H1 (cell line): ENCODE results near the gene LRRK1. TPM values are rescaled to one million over a fixed set of nuclear protein-coding genes. Genes with fewer than 3 reads are reported as not detected.

ENCODE experiments used
- CTCF ChIA-PET: fragments of 300-600 bp; sonication (Branson Sonifier 250); formaldehyde crosslinking; loops from one replicate; lab custom pipeline; 2021; ENCODE audit not compliant: partially characterized antibody; lab: Charles Lee
- POLR2A ChIA-PET: fragments of 300-600 bp; sonication (Branson Sonifier 250); formaldehyde crosslinking; loops from one replicate; lab custom pipeline; 2021; ENCODE audit warnings: inconsistent platforms; ENCODE audit not compliant: partially characterized antibody; lab: Charles Lee
- DNase-seq, 2 experiments: peaks; one replicate each; pipeline versions ENCODE4 v3.0.0 to v3.0.0-alpha.2; 2010 to 2022; ENCODE audit warnings: low spot score in 2 of 2, low read depth in 1 of 2, mixed read lengths in 1 of 2
- FAIRE-seq: peaks from 2 replicates; lab custom pipeline; 2011; peaks lifted over from hg19 to GRCh38; lab: Jason Lieb, UNC
- H2AFZ ChIP-seq: 2 replicates; pipeline ENCODE4 v1.8.1; 2012; ENCODE audit warnings: low read length, inconsistent platforms
- H2AK5ac ChIP-seq: 2 replicates; pipeline ENCODE4 v1.6.1; 2013; ENCODE audit warnings: low read depth, low read length
- H2BK120ac ChIP-seq: replicated peaks from 2 replicates; pipeline ENCODE3; 2013; ENCODE audit warnings: low read depth, low read length, inconsistent platforms
- H2BK12ac ChIP-seq: 2 replicates; pipeline ENCODE4 v1.6.1; 2013; ENCODE audit warnings: low read depth, low read length
- H2BK15ac ChIP-seq: 2 replicates; pipeline ENCODE4 v1.6.1; 2013; ENCODE audit warnings: low read length
- H2BK20ac ChIP-seq: 2 replicates; pipeline ENCODE4 v1.6.1; 2013; ENCODE audit warnings: low read length
- H2BK5ac ChIP-seq: 2 replicates; pipeline ENCODE4 v1.6.1; 2013; ENCODE audit warnings: low read depth, low read length
- H3K14ac ChIP-seq: 2 replicates; pipeline ENCODE4 v1.6.1; 2013; ENCODE audit warnings: inconsistent platforms; ENCODE audit not compliant: insufficient read length
- H3K18ac ChIP-seq: 2 replicates; pipeline ENCODE4 v1.6.1; 2013; ENCODE audit warnings: low read length; ENCODE audit errors: extremely low read depth
- H3K23ac ChIP-seq: 2 replicates; pipeline ENCODE4 v1.6.1; 2013; ENCODE audit warnings: inconsistent platforms; ENCODE audit not compliant: insufficient read length
- H3K23me2 ChIP-seq: 2 replicates; pipeline ENCODE4 v1.6.1; 2013; ENCODE audit warnings: low read depth, low read length
- H3K27ac ChIP-seq: 2 replicates; pipeline ENCODE4 v1.6.1; 2011; ENCODE audit warnings: low read depth, low read length, inconsistent platforms
- H3K27me3 ChIP-seq, 4 experiments: replicated peaks in 1 of 4; 1 replicate in 1 of 4; 2 replicates in 3 of 4; pipeline versions ENCODE4 v1.6.1 to v1.8.1; 2011 to 2013; ENCODE audit warnings: low read length in 3 of 4, mild to moderate bottlenecking in 3 of 4, inconsistent platforms in 2 of 4, mixed read lengths in 2 of 4, moderate library complexity in 1 of 4; ENCODE audit not compliant: control insufficient read depth in 3 of 4, insufficient read depth in 3 of 4; ENCODE audit errors: extremely low read depth in 1 of 4
- H3K36me3 ChIP-seq, 4 experiments: 2 replicates each; pipeline versions ENCODE4 v1.6.1 to v1.8.1; 2011 to 2013; ENCODE audit warnings: mild to moderate bottlenecking in 4 of 4, low read length in 3 of 4, moderate library complexity in 2 of 4, control low read depth in 1 of 4, inconsistent platforms in 1 of 4; ENCODE audit not compliant: insufficient read depth in 4 of 4, control insufficient read depth in 2 of 4
- H3K4ac ChIP-seq: replicated peaks from 2 replicates; pipeline ENCODE3; 2013; ENCODE audit warnings: low read length, low read depth, mixed read lengths, inconsistent platforms; ENCODE audit not compliant: insufficient read length
- H3K4me1 ChIP-seq, 4 experiments: replicated peaks in 1 of 4; 1 replicate in 1 of 4; 2 replicates in 3 of 4; pipeline versions ENCODE4 v1.6.1 to v1.8.1; 2011 to 2013; ENCODE audit warnings: low read length in 3 of 4, inconsistent platforms in 2 of 4, mixed read lengths in 1 of 4; ENCODE audit not compliant: insufficient read depth in 4 of 4, control insufficient read depth in 3 of 4
- H3K4me2 ChIP-seq, 2 experiments: 2 replicates each; pipeline versions ENCODE4 v1.6.1 to v1.8.1; 2011 to 2013; ENCODE audit warnings: low read depth in 2 of 2, low read length in 2 of 2, control low read depth in 1 of 2, inconsistent platforms in 1 of 2, mild to moderate bottlenecking in 1 of 2; ENCODE audit not compliant: insufficient read depth in 1 of 2
- H3K4me3 ChIP-seq, 4 experiments: fragments of 200-600, 300-600 bp in 1 of 4; sonication (generic), shearing (Covaris generic), sonication (Bioruptor Twin) in 1 of 4; 2 replicates each; pipeline versions ENCODE4 v1.5.1 to v1.8.1; 2011 to 2016; ENCODE audit warnings: low read length in 4 of 4, low read depth in 3 of 4, control low read depth in 2 of 4, inconsistent platforms in 2 of 4, mild to moderate bottlenecking in 2 of 4, mixed read lengths in 1 of 4, moderate library complexity in 1 of 4; ENCODE audit not compliant: insufficient read depth in 2 of 4; ENCODE audit errors: extremely low read depth in 1 of 4
- H3K56ac ChIP-seq: replicated peaks from 2 replicates; pipeline ENCODE3; 2013; ENCODE audit warnings: low read depth, mild to moderate bottlenecking, mixed read lengths, low read length, inconsistent platforms; ENCODE audit not compliant: insufficient read length
- H3K79me1 ChIP-seq: 2 replicates; pipeline ENCODE4 v1.6.1; 2013; ENCODE audit warnings: low read depth, low read length, control low read depth
- H3K79me2 ChIP-seq, 2 experiments: 2 replicates each; pipeline versions ENCODE4 v1.6.1 to v1.8.1; 2012 to 2013; ENCODE audit warnings: low read length in 2 of 2, mild to moderate bottlenecking in 2 of 2, inconsistent platforms in 1 of 2; ENCODE audit not compliant: insufficient read depth in 2 of 2, control insufficient read depth in 1 of 2
- H3K9ac ChIP-seq, 4 experiments: replicated peaks in 1 of 4; 1 replicate in 1 of 4; 2 replicates in 3 of 4; pipeline versions ENCODE4 v1.6.1 to v1.8.1; 2011 to 2013; ENCODE audit warnings: low read depth in 3 of 4, low read length in 3 of 4, control low read depth in 2 of 4, mild to moderate bottlenecking in 2 of 4, moderate library complexity in 2 of 4, inconsistent platforms in 1 of 4; ENCODE audit errors: extremely low read depth in 1 of 4
- H3K9me3 ChIP-seq, 2 experiments: 2 replicates each; pipeline versions ENCODE4 v1.6.1 to v1.8.1; 2012 to 2013; ENCODE audit warnings: mild to moderate bottlenecking in 2 of 2, moderate library complexity in 2 of 2, control low read depth in 1 of 2, inconsistent platforms in 1 of 2, low read depth in 1 of 2, low read length in 1 of 2, mixed read lengths in 1 of 2; ENCODE audit not compliant: insufficient read depth in 2 of 2
- H4K20me1 ChIP-seq, 2 experiments: replicated peaks in 1 of 2; 2 replicates each; pipeline versions ENCODE3 to v1.8.1; 2011 to 2013; ENCODE audit warnings: inconsistent platforms in 2 of 2, low read length in 2 of 2, mild to moderate bottlenecking in 1 of 2; ENCODE audit not compliant: insufficient read depth in 2 of 2, control insufficient read depth in 1 of 2
- H4K5ac ChIP-seq: 2 replicates; pipeline ENCODE4 v1.6.1; 2013; ENCODE audit warnings: low read length, low read depth, mixed read lengths, inconsistent platforms; ENCODE audit not compliant: insufficient read length
- H4K8ac ChIP-seq: 2 replicates; pipeline ENCODE4 v1.8.0; 2013; ENCODE audit warnings: mild to moderate bottlenecking, moderate library complexity, low read length, inconsistent platforms; ENCODE audit not compliant: insufficient read depth; ENCODE audit errors: extremely low read depth
- H4K91ac ChIP-seq: replicated peaks from 2 replicates; pipeline ENCODE3; 2013; ENCODE audit warnings: low read length, mixed read lengths, inconsistent platforms; ENCODE audit not compliant: insufficient read length
- ATF2 ChIP-seq: IDR thresholded peaks from 2 replicates; pipeline ENCODE4 v1.6.1; 2012; ENCODE audit warnings: low read length, inconsistent platforms
- CHD2 ChIP-seq: IDR thresholded peaks from 2 replicates; pipeline ENCODE4 v1.6.1; 2012; ENCODE audit warnings: low read length, improper control_type of control experiment
- CTBP2 ChIP-seq: IDR thresholded peaks from 2 replicates; pipeline ENCODE4 v1.7.0; 2011; ENCODE audit warnings: borderline replicate concordance, mild to moderate bottlenecking, moderate library complexity, mixed read lengths, low read length; ENCODE audit not compliant: insufficient read depth, insufficient read length
- EP300 ChIP-seq, 2 experiments: IDR thresholded peaks; 1 replicate in 1 of 2; 2 replicates in 1 of 2; pipeline ENCODE4 v1.6.1; 2011 to 2012; ENCODE audit warnings: low read depth in 2 of 2, low read length in 2 of 2, mild to moderate bottlenecking in 2 of 2, borderline replicate concordance in 1 of 2, inconsistent platforms in 1 of 2, moderate library complexity in 1 of 2
- KDM1A ChIP-seq: fragments of 200-600, 300-600 bp; sonication (generic); IDR thresholded peaks from 2 replicates; pipeline ENCODE4 v1.7.1; 2016; ENCODE audit warnings: mild to moderate bottlenecking, low read length, borderline replicate concordance
- MAX ChIP-seq: IDR thresholded peaks from 2 replicates; pipeline ENCODE4 v1.6.1; 2012; ENCODE audit warnings: inconsistent platforms
- RAD21 ChIP-seq, 2 experiments: IDR thresholded peaks in 1 of 2; conservative IDR thresholded peaks in 1 of 2; 2 replicates each; pipeline ENCODE4 v1.6.1; 2011; ENCODE audit warnings: low read depth in 2 of 2, low read length in 2 of 2, improper control_type of control experiment in 1 of 2, inconsistent platforms in 1 of 2, mild to moderate bottlenecking in 1 of 2, moderate library complexity in 1 of 2
- SP4 ChIP-seq: IDR thresholded peaks from 2 replicates; pipeline ENCODE4 v1.6.1; 2012; ENCODE audit warnings: low read length, inconsistent platforms
- SRF ChIP-seq: IDR thresholded peaks from 2 replicates; pipeline ENCODE4 v1.6.1; 2011; ENCODE audit warnings: mild to moderate bottlenecking, low read depth, low read length, moderate library complexity
- WGBS, 2 experiments: shearing (Covaris generic) in 1 of 2; methylation state at CpG; one replicate each; pipeline versions ENCODE4 v1.1.6 to v1.1.7; 2013 to 2015; ENCODE audit warnings: low lambda C conversion rate in 2 of 2, mixed read lengths in 2 of 2, inconsistent platforms in 1 of 2, low coverage in 1 of 2, missing lambda C conversion rate in 1 of 2; ENCODE audit not compliant: insufficient replicate concordance in 2 of 2, insufficient coverage in 1 of 2, insufficient read length in 1 of 2; ENCODE audit errors: extremely low coverage in 1 of 2, missing lambda C conversion rate in 1 of 2; 5-methylcytosine and 5-hydroxymethylcytosine counted together
- polyA plus RNA-seq, 7 experiments: library from polyadenylated mRNA; depleted of rRNA in 3 of 7; stranded (reverse) in 5 of 7; unstranded in 2 of 7; fragments of >200 nt in 5 of 7; fragments of 200-250 nt in 2 of 7; gene quantifications; 1 replicate in 5 of 7; 2 replicates in 1 of 7; 4 replicates in 1 of 7; pipeline versions ENCODE4 v1.2.1 to v1.2.3, GENCODE V29; 2011 to 2013; ENCODE audit warnings: missing spikeins in 2 of 7, mixed read lengths in 2 of 7
- total RNA-seq: library from RNA; stranded (reverse); fragmentation: NEBNext Ultra II Directional; extraction: Animal tissue kit (Norgen Biotek cat#: 25700); gene quantifications from 2 replicates; pipeline ENCODE4 v1.2.1, GENCODE V29; 2021

The LRRK1 gene
- total and polyA plus RNA-seq, 2 of the 8 experiments (the other 6 are each of a cell fraction or from before 2014, with no cell fraction given) = 1.2 to 3.6 TPM

DNA sequence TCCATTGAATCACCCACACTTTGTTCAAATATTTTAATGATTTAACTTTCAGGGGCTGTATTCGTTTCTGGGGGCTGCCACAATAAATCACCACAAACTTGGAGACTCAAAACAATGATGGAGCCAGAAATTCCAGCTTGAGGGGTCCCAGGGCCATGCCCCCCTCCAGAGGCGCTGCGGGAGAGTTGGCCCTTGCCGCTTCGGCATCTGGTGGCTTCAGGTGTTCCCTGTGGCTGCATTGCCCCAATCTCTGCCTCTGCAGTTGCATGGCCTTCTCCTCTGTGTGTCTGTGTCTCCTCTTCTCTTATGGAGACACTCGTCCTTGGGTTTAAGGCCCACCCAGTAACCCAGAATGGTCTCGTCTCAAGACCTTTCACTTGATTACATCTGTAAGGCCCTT, 187.9 kb downstream of the LRRK1 start:
- Histone ChIP-seq H2BK20ac (no peak overlapping the region), H3K36me3 (no peaks in the 10 kb centered on the region), H3K56ac (no peak overlapping the region), H2AK5ac (no peak overlapping the region), H2BK15ac (no peak overlapping the region), H3K79me2 (no peaks in the 10 kb centered on the region), H2BK120ac (no peak overlapping the region), H3K27ac (no peak overlapping the region), H3K79me1 (no peaks in the 10 kb centered on the region), H3K14ac (no peak overlapping the region), H3K4me3 (no peak overlapping the region), H2BK5ac (no peak overlapping the region), H3K23ac (no peak overlapping the region), H3K9ac (no peak overlapping the region), H4K20me1 (no peaks in the 10 kb centered on the region), H2BK12ac (0 out of 2 replicates have a peak overlapping the region, but pooled peaks have one; percentile 29), H4K8ac (no peak overlapping the region), H3K9me3 (no peaks in the 10 kb centered on the region), H3K23me2 (no peaks in the 10 kb centered on the region), H3K4me2 (no peak overlapping the region), H3K27me3 (no peaks in the 10 kb centered on the region), H2AFZ (no peak overlapping the region), H3K4me1 (peaks cover 0 to 3% (median 0%) of the 10 kb centered on the region in 4 experiments; a peak in 1 of 7 replicates), H4K5ac (no peak overlapping the region), H4K91ac (peak overlapping the region; percentile 62), H3K18ac (no peak overlapping the region), H3K4ac (no peak overlapping the region)
- DNase-seq (no peak), FAIRE-seq (no peak)
- CTCF ChIA-PET = interaction anchor here (2.5 kb wide), 1 partner anchor 12 kb away, joined by 10 read pairs; no protein-coding TSS in a partner anchor
- POLR2A ChIA-PET = no interaction called here
- 81% methylated on average over 7 of the region's 7 CpGs; no CpG with 5 or more reads in 1 of the 2 experiments for WGBS, 2 experiments
- TF ChIP-seq RAD21 (IDR thresholded peaks at IDR 0.05 in 1 of 2, conservative IDR thresholded peaks at IDR 0.05 in 1 of 2; ENCODE audit: low read depth in 2 of 2, low read length in 2 of 2) = no peak
- no peak for TF ChIP-seq KDM1A
- no peak for TF ChIP-seq EP300 (IDR thresholded peaks at IDR 0.05; ENCODE audit: borderline replicate concordance in 1 of 2, low read depth in 2 of 2, low read length in 2 of 2)
- no peak for TF ChIP-seq CHD2
- no peak for TF ChIP-seq SRF
- TF ChIP-seq ATF2 = no peak
- TF ChIP-seq MAX = no peak
- TF ChIP-seq SP4 = no peak
- TF ChIP-seq CTBP2 = no peak
